GM19099 (cell line): ENCODE data around the gene CARMIL1.

Source experiments
- POLR2A ChIP-seq: IDR thresholded peaks from 3 replicates; pipeline ENCODE4 v1.6.1; 2011; ENCODE audit warnings: low read depth; ENCODE audit not compliant: insufficient read length; ENCODE audit errors: extremely low read depth

Gene CARMIL1

DNA sequence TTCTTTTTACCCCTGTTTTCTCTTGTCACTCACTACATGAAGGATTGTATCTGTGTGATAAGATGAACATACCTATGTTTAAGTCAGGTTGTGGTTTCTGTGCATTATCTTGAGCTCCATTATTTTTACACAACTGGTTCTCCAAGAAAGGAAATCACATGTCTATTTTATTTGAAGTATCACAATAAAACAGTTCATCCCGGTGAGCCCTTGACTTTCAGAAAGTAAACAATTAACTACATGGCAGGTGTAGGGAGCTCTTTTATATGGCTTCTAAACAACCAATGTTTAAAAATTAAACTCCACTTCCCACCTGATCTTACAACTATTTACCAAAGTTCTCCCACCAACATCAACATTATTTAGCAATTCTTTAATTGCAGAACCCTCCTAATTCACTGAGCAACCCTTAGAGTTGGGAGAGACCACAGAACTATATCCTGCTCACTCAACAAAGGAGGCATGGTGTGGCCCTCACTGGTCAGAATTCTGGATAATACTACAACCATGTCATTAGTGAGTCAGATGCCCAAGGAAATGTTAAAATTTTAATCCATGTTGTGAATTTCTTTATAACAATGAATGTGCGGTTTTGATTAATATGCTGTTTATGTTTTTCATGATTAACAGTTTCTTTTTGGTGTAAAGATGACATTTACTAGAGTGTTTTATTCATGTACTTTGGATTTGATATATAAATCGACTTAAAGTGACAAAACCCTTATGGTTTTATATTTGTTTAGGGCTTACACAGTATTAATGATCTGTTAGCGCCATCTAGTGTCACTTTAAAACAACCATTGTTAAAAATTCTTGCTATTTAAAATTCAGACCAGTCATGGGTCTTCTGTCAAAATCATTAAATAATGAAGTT is 322.9 kb downstream of the CARMIL1 start:
- TF ChIP-seq POLR2A: no peak

DNA sequence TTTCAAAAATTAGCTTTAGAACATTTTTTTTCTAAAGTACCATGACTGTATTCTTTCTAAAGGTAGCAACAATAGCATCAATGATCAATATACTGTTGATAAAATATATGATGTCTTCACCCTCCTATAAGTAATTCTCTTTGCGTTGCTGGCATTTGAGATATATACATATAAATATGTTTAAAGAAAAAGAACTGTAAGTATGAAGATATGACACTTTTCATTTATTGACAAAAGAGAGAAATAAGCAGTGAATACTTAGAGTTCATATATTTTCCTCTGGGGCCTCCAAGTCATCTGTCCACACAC is 323.5 kb downstream of the CARMIL1 start:
- no peak for TF ChIP-seq POLR2A

DNA sequence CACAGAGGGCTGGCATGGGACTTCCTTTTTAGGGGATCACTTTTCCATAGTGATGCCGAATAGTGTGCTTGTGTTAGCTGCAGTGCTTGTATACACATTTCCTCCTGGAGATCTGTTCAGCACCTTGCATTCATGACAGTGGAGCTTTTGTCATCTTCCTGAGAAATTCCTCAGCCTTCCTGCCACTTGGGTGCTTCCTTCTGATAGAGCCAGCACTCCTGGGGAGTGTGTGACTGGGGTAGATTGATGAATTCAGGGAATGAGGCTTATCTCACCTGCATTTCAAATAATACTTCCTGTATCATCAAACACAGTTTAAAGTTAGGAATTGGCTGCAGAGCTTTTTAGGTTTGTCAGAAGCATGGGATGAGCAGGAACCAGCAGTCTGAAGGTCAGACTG is 324.1 kb downstream of the CARMIL1 start:
- no peak for TF ChIP-seq POLR2A

DNA sequence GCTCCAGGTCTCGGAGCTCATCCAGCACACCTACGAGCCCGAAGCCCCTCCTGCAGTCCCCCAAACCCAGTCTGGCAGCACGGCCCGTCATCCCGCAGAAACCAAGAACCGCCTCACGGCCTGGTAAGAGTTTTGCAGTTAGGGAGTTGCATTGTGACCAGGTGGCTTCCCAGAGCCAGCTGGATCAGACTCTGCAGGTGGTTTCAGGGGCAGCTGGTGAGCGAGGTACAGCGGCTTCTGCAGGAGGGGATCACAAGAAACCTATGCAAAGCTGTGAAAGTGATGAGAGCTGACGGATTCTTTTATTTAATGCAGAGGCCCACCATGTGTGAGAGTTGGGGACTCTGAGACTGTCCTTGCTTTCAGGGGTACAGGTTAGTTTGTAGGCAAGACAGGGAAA is 327.0 kb downstream of the CARMIL1 start:
- TF ChIP-seq POLR2A: no peak

DNA sequence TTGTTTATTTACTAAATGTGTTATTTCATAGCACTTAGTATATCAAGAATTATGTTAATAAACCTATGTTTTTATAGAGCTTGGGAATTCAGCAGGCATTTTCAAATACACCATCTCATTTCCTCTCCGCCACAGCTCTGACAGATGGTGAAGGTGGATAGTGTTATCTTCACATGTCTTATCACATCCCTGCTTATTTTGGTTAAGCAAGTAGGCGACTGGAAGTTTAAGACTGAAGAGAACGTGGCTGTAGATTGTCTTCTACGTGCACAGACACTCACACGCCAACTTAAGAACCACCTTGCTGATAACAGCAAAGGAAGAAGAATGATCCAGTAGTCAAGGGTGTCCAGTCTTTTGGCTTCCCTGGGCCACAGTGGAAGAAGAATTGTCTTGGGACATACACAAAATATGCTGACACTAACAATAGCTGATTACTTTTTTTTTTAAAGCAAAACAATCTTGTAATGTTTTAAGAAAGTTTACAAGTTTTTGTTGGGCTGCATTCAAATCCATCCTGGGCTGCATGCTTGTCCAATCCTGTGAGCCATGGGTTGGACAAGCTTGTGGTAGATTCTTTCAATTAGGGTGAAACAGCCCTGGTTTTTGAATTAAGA is 329.5 kb downstream of the CARMIL1 start:
- no peak for TF ChIP-seq POLR2A

DNA sequence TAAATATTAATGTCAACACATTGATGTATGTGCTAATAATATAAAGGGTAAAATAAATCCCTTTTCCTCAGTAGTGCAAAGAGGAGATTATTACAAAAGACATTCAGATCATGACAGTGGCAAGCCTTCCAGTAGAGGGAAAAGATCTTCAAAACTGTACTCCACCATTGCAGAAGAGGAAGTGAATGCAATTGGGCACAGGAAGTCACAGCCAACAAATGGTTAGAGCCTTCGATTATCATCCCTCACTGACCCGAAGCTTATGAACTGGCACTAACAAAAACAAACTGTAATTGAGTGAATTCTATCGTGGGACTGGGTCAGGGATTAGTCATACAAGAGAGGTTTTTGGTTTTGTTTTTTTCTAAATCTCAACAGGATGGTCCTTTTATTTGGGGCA is 333.5 kb downstream of the CARMIL1 start:
- no peak for TF ChIP-seq POLR2A

DNA sequence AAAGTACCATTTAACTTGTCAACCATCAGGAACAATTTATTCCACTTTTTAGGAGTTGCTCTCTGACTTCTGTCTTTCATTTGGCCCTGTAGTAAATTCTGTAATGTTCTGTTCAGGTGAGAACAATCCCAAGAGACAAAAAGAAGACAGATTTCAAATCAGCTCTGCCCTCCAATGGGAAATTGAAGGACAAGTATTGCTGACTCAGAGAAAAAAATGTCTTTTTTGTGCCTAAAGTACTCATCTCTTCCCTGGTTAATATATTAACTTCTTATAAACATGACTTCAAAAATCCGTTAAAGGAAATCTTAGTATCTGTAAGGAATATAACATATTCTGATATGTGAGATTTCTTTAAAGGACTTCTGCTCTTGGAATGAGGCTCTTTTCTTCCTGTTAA is 334.2 kb downstream of the CARMIL1 start:
- TF ChIP-seq POLR2A: no peak

DNA sequence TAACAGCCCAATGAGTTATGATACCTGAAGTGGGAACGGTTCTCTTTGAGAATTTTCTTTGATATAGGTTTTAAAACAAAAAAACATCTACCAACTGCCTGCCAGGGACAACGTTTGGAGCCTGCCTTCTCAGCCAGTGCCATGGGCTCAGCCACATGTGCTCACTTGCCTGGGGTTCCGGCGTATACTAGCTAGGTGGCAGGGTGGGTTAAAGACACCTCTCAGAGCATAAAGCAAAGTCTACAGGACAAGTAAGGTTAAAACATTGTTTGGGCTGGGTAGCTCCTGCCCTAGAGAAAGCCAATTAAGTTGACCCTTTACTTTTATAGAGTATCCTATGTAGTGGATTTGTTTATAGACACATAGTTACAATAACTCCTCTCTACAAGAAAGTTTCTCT is 334.9 kb downstream of the CARMIL1 start:
- no peak for TF ChIP-seq POLR2A

DNA sequence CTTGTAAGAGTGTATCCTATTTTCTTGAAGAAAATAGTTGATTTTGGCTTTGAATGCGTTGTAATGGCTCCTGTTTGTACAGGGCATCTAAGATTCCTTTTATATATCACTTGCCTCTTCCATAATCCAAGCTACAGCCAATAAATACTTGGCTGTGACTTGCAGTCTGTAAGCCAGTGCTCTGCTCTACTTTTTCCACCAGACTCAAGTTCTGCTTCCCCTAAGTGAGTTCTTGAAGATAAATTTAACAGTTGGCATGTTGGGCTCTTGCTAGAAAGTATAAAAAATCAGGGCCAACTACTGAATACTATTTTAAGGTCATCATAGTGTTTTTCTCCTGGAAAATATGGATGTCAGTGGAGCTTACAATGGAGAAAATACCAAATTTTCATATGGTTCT is 336.3 kb downstream of the CARMIL1 start:
- no peak for TF ChIP-seq POLR2A

DNA sequence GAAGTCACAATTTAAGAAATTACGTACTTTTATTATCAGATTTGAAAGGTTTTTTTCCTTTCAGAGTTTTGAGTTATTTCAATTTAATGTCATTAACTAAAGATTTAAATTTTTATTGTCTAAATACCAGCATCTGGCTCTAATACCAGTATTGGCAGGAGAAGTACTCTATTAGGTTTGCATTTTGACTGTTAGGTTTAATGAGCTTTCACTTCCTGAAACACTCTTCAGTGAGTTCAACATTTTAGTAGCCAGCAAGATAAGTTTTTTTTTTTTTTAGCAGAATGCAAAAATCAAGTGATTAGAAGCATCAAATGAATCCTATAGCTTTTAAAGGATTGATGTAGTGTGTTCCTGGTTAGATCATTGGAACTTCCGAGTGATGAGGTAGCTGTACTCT is 338.8 kb downstream of the CARMIL1 start:
- TF ChIP-seq POLR2A: no peak

DNA sequence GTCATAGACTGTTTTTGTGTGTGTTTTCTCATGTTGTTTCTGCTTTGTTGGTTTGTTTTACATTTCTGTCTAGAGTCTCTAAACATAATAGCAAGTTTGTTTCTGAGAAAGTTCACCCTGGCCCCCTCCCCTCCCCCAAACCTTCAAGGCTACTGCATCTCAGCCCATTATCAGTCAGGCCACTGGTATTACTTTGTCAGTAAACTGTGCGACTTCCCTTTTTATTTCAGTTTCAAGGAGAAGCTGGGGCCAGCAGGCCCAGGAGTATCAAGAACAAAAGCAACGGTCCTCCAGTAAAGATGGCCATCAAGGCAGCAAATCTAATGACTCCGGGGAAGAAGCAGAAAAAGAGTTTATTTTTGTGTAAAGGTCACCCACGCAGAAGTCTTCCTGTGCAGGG is 340.0 kb downstream of the CARMIL1 start:
- TF ChIP-seq POLR2A: no peak

DNA sequence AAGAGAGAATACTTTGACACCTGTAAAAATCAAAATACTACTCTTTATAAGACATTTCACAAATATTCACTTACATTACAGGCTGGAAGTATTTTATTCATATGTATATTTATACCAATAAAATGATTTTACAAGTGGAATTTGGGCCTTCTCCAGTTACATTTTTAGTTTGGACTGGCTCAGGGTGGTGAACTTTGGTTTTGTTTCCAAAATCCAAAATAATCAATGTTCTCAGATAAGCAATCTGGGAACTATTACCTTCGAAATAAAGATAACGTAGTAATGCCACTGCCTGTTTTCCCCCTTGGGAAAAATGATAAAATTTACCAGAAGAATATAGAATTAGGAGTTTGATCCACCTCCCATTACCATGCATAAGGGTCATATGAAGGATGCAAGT is 341.2 kb downstream of the CARMIL1 start:
- TF ChIP-seq POLR2A: no peak

DNA sequence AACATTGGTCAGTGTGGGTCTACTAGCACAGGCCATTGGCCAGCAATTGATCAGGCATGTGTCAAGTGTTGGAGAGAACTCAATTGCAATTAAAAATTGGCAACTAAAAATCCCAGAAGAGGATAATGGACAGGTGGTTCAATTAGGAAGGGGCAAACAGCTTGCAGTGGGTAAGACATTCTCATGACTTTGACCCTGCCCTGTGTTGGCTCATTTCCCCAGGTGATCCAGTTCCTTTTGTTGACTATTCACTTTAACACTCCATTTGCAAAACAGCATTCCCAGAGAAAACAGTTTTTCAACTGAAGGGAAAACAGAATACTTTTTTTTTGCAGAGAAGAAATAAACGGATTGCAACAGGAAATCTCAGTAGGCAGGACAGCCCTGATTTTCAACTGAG is 343.9 kb downstream of the CARMIL1 start:
- TF ChIP-seq POLR2A: no peak

DNA sequence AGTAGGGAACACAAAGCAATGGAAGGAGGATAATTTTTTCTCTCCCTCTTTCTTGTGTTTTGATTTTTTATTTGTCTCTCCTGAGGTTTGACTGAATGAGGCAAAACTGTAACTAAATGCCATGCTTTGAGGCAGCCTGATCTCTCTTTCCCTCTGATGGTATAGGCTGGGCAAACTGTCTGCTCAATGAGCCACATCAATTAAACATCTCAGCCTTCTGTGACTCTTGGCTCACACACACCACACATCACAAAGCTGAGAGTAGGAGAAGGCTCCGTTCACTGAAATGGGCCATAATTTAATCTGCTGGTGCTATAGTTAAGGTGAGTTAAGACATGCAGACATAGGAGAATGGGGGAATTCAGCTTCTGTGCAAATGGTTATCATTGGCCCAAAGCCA is 344.7 kb downstream of the CARMIL1 start:
- TF ChIP-seq POLR2A: no peak

DNA sequence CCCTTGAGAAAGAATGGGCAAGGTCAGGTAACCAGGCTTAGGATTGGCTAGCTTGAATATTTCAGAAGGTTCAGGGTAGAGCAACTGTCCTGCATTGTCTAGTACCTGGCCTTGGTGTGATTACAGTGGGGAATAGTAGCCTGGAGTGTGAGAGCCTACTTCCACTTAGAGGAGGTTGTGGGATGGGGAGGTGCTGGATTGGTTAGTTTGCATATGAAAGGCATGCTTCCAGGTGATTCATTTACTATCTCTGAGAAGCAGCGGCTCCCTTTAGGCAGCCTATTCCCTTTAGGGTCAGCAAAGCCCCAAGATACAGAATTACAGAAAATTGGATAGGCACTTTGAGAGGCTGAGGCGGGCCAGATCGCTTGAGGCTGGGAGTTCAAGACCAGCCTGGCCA is 347.8 kb downstream of the CARMIL1 start:
- no peak for TF ChIP-seq POLR2A

DNA sequence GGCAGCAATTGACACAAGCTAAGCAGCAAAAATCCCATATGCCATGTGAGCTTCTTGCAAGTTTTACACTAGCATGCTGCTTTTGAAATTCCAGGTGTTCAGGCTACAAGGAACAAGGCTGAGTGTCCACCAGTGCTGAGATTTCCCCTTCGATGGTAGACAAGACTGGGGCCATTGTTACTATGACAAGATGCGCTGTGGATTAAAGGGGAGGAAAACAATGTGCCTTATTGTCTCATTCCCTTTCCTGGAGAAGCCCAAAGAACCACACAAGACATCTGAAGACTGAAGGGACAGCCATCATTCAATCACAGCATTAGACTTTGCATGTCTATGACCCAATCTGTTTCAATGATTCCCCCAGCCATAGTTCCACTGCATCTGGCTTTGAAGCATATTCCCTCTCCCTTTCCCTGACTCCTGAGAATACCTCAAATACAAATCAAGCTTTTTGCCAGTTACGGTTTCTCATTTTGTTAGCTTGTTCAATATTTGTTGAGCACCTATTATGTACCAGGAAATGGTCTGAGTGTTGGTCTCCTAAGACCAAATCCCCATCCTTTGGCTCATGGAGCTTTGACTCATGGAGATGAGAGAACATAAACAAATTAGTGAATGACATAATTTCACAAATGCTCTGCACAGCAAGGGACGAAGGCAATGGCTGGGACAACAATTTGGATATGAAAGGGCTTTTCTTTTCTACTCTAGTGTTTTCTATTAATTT is 349.5 kb downstream of the CARMIL1 start:
- TF ChIP-seq POLR2A: no peak
